ENCODE results near the gene GID8.
A peak's percentile ranks its signal among the peaks of the same experiment; 100 is the strongest.

GID8 gene

DNA sequence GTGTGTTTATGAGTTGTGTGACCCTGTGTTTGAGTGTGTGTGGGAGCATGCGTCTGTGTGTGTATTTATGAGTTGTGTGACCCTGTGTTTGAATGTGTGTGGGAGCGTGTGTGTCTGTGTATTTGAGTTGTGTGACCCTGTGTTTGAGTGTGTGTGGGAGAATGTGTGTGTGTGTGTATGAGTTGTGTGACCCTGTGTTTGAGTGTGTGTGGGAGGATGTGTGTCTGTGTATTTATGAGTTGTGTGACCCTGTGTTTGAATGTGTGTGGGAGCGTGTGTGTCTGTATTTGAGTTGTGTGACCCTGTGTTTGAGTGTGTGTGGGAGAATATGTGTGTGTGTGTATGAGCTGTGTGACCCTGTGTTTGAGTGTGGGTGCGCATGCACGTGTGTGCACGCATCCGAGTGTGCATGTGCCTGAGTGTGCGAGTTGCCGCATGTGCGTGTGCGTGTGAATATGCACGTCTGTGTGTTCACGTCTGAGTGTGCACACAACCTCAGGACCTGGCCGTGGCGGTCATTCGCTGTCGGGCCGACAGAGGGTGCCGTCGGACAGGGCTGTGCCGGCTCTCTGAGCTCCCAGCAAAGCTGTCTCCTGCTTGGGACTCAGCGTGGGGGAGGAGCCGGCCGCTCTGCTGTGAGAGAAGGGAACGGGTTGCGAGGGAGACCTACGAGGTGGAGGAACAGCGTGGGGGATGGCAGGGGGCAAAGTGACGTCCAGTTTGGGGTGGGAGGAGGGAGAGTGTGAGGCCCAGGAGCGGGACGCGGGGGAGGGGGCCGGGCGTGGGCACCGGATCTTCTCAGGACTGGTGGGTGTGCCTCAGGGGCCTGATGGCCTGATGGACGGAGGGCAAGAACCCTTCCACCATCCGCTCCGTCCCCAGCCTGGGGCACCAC lies 34.2 kb downstream of the GID8 start:
- peak; percentile 88 for DNase-seq

DNA sequence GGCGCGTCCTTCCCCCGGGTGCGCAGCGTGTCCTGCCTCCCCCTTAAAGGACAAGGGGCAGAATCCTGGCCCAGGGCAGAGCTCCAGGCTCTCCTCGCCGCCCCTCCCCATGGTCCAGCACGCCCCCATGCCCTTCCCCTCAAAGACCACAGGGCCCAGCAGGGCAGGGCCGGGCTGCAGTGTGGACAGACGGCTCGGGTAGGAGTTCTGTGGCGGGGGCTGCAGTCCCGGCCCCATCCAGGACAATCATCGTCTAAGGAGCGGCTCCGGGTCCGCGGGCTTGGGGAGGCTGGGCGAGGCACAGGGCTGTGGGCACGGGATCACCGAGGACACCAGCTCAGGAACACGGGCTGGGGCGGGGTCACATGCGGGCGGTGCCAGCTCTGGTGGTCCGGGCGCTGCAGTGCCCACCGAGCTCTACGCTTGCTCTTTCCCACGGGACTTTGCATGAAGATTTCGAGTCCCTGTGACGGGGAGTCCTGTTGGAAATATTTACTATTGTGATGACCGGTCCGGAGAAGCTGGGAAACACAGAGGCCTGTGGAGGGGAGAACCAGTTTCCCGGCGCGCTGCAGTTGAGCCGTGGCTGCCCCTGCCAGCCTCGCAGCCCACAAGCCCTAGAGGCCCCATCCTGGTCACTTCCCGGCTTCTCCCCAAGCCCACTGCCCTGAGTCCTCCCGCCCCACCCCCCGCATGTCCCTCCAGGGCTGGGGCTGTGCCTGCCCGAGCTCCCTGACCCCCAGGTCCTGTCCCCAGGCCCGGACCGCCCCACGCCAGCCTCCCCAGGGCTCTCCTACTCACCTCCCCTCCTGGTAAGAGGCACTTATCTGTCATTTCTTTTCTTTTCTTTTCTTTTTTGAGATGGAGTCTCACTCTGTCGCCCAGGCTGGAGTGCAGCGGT lies 35.1 kb downstream of the GID8 start:
- no peak for DNase-seq

DNA sequence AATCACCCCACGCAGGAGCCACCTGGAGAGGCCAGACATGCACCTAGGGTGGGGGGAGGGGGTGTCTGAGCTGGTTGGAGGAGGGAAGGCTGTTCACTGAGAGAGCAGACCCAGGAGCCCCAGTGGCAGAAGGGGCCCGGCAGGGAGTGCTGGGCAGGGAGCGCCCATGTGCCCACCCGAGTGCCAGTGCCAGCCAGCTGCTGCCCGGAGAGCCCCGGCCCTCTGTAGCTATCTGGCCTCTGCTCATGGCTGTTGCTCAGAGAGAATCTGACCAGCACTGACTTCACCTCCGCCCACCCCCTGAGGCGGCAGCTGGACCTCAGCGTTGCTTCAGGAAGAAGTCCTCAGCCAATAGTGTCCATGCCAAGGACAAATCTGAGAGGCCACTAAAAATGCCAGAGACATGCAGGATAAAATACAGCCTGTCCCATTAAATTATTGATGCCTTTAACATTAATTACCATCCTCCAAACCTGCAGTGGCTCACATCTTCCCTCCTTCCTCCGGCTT lies 37.4 kb downstream of the GID8 start:
- DNase-seq = no peak

- DNase-seq = no peak
Measured at GRCh38 chr20:62975812-62976508, 38.0 kb downstream of the GID8 start.

GRCh38 chr20:62976886-62977285 lies 38.9 kb downstream of the GID8 start:
- DNase-seq = no peak

DNA sequence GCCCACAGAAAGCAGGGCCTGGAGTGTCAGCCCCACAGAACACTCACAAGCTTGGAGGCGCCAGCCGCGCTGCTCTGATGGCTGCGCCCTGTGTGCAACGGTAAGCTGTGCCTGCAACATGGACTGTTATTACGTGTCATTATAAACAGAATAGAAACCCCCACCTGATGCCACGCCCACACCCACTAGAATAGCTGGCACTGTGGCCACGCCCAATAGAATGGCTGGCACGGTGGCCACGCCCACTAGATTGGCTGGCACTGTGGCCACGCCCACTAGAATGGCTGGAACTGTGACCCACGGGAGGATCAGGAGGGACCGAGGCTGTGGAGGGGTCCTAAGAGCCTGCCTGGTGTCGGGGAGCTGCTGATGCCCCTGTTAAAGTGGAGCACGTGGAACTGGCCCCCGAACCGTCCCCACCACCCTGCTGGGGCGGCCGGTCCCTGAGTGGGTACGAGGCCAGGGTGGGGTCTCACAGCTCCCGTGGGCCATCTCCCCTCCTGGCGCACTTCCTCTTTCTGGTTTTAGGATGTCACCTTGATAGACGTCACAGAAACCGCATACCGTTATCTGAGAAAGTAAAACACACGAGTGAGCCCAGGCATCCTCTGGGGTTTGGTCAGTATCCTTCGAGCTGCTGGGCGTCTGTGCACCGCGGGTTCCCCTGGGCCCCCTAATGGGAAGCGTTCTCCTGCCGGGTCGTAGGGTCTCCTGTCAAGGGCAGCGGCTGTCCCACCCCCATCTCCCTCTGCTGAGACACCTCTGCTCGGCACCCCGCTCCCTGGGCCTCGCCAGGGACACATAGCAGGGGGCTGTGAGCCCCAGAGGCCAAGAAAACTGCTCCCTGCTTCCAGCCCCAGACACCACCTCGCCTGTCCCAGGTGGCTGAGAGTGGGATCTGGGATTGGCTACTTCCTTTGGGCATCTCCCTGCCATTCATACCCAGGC lies 39.9 kb downstream of the GID8 start:
- no peak for DNase-seq

GRCh38 chr20:62978561-62978943 lies 40.6 kb downstream of the GID8 start:
- no peak for DNase-seq

DNA sequence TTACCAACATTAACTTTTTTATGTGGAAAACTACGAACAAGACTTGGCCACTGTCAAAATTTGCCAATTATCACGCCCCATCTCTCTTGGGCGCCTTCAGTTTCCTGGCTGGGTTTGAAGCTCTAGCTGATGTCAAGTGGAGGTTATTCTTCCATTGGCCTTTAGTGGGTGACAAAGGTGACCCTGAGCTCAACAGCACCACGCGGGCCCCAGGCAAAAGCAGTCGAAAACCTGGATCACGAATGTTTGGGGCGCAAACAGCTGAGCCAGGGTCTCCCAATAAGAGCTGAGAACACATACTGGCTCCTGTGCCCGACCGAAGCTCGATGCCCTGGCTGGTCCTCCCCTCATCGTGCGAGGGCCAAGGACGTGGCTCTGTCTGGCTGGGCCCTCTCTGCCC lies 41.4 kb downstream of the GID8 start:
- DNase-seq = no peak

GRCh38 chr20:62979876-62980373 lies 42.0 kb downstream of the GID8 start:
- peak; percentile 48 for DNase-seq

GRCh38 chr20:62980380-62980960 lies 42.5 kb downstream of the GID8 start:
- DNase-seq = no peak

DNA sequence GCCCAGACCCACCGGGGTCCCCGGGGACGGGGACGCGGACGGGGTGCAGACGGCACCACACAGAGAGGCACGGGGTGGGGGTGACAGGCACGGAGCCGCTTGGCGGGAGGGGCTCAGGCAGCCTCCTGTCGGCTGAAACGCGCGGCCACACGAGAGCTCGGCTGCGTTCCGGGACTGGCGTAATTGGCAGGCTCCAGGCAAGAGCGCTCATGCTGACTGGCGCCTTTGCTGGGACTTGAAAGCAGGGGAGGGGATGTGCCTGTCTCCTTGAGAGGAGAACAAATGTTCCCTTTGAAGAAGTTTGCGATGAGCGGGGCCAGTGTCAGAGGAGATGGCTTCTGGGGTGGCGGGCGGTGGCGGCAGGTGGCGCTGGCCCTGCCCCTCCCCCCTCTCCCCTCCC lies 43.0 kb downstream of the GID8 start:
- DNase-seq = peak; percentile 30

GRCh38 chr20:62982124-62983075 lies 44.5 kb downstream of the GID8 start:
- no peak for DNase-seq

GRCh38 chr20:62983210-62983609 lies 45.3 kb downstream of the GID8 start:
- DNase-seq = no peak

DNA sequence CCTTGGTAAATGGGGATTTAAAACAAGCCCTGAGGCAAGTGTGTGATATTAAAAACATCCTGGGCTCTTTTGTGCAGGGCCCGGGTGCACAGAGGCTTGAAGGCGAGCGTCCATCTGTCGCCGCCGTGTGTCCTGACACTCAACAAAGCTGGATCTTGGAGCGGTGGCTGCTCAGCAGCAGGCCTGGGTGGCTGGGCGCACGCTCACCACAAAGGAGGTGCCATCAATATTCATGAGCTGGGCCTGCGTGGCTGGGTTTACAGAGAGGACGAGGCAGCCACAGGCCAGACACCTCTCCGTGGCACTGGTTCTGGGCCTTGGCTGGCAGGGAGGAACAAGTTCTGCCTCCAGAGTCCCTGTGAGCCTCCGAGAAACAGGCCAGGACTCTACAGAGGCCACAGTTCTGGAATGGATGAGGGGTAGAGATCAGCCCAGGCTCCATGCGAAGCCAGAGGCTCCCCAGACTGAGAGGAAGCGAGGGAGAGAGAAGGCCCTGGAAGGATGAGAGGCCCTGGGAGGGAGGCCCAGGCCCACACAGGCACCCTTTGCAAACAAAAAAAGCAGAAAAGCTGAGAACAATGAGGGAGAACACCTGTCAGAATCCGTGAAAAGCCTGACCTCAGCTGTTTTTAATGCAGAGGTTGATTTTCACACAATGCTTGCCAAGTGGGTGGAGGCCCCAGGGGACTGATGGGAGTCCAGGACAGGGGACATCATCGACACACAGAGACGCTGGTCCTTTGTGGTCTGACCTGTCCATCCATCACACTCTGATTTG lies 46.9 kb downstream of the GID8 start:
- no peak for DNase-seq

- no peak for DNase-seq
Measured at GRCh38 chr20:62985444-62985778, 47.5 kb downstream of the GID8 start.

DNA sequence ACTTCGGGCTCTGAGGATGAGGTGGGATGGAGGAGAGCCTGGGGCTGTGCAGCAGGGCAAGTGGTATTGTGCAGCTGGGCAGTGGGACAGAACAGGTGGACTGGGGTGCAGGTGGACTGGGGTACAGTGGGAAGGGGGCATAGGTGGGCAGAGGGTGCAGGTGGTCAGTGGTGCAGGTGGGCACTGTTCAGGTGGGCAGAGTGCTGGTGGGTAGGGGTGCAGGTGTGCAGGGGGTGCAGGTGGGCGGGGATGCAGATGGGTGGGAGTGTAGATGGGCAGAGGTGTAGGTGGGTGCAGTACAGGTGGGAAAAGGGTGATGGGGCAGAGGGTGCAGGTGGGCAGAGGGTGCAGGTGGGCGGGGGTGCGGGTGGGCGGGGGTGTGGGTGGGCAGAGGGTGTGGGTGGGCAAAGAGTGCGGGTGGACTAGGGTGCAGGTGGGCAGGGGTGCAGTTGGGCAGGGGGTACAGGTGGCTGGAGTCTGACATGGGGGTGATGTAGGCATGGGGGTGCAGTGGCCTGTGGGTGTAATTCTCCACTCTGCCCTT lies 48.4 kb downstream of the GID8 start:
- no peak for DNase-seq

DNA sequence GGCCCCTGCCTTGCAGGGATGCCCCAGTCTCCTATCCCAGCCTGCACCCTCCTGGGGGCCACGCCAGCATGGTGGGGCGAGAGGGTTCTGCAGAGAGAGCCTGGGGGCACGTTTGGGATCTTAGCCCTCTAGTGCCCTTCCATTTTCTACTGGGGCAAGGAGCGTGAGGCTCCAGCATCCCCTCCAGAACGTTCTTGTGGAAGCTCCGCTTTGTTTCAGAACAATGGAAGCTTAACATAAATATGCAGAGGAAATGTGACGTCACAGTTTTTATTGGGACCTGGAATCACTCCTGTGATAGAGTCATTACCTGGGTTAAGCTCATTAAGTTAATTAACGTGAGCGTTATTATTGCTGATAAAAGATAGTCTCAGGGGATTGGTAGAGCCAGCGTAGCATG lies 49.2 kb downstream of the GID8 start:
- no peak for DNase-seq

DNA sequence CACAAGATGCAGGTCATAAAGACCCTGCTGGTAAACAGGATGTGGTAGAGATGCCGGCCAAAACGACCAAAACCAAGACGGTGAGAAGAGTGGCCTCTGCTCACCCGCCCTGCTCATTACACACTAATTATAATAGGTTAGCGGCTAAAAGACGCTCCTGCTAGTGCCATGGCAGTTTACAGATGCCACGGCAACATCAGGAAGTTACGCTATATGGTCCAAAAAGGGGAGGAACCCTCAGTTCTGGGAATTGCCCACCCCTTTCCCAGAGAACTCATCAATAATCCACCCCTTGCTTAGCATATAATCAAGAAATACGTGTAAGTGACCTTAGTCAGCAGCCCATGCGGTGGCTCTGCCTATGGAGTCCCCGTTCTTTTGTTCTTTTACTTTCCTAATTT lies 51.3 kb downstream of the GID8 start:
- no peak for DNase-seq

DNA sequence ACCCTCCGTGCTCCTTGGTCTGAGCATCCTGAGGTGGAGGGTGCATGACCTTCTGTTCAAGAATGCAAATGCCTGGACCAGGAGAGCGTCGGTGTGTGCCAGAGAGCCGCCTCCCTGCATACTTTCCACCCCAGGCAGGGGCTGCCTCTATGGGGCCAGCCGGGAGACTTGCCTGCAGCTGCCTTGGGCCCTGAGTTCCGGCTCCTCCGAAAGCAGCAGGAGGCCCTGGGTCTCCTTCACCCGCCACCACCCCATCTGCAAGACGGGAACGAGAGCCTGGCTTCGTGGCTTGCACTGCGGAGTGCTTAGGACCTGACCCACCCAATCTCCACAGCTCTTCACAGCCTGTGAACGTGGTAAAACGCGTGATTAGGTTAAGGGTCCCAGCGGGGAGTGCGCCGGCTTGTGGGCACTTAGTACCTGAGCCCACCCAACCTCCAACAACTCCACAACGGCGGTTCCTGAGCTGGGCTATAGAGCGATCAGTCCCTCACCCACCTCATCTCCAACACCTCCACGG lies 52.4 kb downstream of the GID8 start:
- DNase-seq = peak; percentile 21

Data from left hindlimb (tissue), 1 donor.